GM03348 (cell line): Measurements from ENCODE around the gene RB1.
"Not testable (repeated sequence)": the region's sequence is repeated elsewhere in the genome, so short reads cannot be mapped to it uniquely, and the experiment has no call there.

Source experiments
- DNase-seq: peaks from one replicate; pipeline ENCODE4 v3.0.0; 2012; ENCODE audit warnings: low spot score

RB1 gene

DNA sequence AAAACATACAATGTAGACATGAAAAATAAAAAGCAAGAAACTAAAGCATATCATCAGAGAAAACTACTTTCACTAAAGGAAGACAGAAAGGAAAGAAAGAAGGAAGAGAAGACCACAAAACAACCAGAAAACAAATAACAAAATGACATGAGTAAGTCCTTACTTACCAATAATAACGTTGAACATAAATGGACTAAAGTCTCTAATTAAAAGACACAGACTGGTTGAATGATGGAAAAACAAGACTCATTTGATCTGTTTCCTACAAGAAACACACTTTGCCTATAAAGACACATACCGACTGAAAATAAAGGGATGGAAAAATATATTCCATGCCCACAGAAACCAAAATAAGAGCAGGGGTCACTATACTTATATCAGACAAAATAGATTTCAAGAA, 46.0 kb downstream of the RB1 start:
- no peak for DNase-seq

DNA sequence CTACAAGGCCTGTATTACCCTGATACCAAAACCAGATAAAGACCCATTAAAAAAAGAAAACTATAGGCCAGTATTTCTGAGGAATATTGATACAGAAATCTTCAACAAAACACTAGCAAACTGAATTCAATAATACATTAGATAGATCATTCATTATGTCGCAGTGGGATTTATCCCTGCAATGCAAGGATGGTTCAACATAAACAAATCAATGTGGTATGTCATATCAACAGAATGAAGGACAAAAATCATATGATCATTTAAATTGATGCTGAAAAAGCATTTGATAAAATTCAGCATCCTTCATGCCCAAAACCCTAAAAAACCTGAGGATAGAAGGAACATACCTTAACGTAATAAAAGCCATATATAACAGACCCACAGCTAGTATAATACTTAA, 50.0 kb downstream of the RB1 start:
- no peak for DNase-seq

DNA sequence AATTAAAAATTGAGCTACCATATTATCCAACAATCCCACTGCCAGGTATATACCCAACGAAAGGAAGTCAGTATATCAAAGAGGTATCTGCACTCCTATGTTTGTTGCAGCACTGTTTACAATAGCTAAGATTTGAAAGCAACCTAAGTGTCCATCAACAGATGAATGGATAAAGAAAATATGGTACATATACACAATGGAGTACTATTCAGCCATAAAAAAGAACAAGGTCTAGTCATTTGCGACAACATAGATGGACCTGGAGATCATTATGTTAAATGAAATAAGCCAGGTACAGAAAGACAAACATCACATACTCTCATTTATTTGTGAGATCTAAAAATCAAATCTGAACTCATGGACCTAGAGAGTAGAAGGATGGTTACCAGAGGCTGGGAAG, 52.0 kb downstream of the RB1 start:
- DNase-seq, result not testable (repeated sequence)

DNA sequence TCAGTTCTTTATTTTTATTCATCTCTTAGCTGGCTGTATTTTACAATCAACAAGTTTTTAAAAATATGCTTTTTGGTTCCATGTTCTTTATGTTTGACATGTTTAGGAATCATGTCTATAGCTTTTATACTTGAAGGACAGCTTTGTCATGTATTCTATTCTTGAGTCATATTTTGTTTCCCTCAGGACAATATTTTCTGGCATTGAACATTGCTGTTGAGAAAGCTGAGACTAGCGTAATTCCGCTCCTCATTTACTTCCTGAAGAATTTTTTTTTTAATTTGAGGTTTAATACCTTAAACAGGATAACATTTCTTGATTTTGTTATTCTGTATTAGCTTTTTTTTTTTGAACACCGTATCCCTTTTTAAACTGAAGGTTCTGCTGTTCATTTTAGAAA, 53.2 kb downstream of the RB1 start:
- no peak for DNase-seq

DNA sequence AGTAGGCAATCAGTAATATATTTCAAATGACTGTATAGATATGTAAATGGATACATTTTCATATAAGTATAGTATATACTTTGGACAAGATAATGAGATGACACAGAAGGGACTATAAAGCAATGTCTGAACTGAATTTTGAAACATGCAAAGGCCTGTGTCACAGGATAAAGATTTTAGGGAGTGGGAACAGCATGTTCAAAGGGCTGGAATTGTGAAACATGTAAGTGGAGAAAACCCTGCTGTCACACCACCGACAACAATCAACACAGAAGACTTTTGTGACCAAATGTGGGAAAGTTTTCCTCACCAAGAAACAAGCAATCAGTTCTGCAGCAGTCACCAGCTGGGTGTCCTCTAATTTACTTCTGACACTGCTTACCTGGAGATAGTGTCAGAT, 66.4 kb downstream of the RB1 start:
- DNase-seq, result no peak

DNA sequence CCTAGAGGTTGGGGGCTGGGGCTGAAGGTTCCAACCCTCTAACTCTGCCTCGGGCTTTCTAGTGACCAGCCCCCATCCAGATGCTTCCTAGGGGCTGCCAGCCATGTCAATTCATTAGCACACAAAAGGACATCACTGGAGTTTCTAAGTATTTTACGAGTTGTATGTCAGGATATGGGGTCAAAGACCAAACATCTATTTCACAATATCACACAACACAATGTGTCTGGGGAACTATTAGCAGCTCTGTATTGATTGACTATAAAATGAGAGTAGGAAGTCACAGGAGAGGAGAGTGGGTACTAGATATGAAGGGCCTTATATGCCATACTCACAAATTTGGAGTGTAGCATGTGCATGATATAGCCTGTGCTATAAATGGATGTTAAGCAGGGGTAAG, 67.3 kb downstream of the RB1 start:
- no peak for DNase-seq

DNA sequence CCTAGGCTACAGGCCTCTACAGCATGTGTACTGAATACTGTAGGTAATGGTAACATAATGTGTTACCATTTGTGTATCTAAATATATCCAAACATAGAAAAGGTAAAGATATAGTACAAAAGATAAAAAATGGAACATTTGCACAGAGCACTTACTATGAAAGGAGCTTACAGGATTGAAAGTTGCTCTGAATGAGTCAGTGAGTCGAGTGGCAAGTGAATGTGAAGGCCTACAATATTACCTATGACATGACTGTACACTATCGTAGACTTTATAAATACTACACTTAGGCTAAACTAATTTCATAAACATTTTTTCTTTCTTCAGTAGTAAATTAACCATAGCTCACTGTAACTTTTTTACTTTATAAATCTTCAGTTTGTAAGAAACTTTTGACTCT, 74.3 kb downstream of the RB1 start:
- DNase-seq, result no peak

DNA sequence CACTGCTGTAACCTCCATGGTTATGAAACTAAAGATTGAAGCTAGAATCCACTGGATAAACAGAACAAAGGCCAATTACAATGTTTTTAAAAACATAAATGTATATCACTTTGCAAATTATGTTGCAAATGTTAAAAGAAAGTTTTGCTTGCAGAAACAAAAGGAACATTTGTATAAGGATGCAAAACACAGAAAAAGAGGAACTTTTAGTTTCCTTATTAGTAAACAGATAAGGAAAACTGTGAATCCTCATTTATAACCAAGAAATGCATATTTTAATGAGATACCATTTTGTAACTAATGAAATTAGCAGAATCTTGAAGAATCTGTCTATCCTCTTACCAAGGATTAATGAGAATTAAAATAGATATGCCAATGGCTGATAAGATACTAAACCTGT, 77.0 kb downstream of the RB1 start:
- no peak for DNase-seq

DNA sequence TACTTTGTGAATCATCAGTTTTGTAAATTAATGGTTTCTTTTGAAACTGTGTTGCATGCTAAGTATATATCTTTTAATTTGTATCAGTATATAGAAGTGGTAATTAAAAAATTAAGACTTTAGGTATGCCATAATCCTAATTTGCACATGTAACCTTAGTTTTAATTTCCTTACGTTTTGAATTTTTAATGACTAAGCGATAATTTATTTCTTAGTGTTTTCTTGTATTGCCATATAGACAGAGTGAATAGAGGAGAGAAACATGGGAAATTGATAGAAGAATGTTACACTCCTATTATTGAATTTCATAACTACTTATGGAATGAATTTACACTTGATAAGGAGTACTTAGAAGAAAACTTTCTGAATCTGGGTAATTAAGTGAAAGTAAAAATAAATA, 79.8 kb downstream of the RB1 start:
- DNase-seq, result no peak

DNA sequence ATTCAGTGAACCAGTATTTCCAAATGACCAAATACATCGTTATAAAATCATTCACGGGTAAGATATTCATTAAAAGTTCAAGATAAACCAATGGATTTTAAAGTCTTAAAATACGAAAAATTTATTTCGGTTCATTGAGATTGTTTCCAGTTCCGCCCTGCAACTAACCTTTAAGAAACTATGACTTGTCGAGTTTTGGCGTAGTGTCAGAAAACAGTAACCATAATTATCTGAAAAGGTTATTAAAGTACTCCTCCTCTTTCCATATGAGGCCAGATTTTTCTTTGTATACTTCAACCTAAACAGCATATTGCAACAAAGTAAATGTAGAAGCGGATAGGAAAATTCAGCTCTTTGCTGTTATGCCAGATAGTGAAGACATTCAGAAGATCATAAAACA, 83.3 kb downstream of the RB1 start:
- no peak for DNase-seq

DNA sequence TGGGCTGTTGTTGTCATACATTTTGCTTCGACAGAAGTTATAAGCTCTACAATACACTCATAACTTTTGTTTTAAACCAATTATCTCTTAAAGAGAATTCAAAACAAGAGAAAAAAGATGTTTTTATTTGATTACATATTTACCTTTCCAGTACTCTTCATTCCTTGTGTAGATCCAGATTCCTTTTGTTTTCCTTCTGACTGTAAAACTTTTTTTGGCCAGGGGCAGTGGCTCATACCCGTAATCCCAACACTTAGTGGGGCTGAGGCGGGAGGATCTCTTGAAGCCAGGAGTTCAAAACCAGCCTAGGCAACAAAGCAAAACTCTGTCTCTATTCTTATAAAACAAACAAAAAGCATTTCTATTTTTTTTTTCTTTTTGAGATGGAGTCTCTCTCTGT, 87.7 kb downstream of the RB1 start:
- DNase-seq, result no peak

DNA sequence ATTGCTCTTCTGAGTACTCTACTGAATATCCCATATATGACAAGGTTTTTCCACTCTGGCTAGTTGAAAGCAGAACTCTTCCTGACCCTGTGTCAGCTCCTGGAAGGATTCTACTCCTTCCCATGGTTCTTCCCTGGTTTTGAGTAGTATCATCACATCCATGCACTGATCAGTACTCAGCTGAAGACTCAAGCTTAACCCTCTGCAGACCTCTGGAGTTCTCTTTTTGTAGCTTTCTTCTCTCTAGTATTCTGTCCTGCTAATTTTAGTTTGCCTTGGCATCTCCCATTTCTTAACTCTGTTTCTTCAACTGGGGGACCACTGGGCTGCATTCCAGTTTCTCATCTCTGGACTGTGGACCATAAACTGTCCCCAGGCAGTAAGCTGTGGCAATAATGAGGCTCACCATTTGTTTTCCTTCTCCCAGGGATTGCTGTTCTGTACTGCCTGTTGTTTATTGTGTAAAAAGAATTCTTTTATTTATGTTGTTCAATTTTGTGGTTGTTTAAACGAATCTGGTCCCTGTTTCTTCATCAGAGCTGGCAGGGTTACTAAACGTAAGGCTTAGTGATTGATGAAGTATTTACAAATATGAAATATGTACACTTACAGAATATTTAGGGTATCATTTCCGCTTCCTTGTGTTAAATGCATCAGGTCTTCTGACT, 89.6 kb downstream of the RB1 start:
- DNase-seq, result no peak

DNA sequence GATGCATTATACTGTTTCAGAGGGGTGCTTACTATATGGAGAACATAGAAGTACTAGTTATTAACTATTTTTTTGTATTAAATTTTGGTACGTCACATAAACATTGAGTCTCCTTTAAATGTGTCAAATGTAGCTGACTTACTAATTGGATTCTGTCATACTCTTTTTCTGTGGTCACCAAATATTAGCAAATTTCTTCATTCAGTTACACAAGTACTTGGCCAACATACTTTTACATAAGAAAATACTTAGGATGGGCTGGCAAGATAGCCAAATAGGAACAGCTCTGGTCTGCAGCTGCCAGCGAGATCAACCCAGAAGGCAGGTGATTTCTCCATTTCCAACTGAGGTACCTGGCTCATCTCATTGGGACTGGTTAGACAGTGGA, 90.1 kb downstream of the RB1 start:
- no peak for DNase-seq

DNA sequence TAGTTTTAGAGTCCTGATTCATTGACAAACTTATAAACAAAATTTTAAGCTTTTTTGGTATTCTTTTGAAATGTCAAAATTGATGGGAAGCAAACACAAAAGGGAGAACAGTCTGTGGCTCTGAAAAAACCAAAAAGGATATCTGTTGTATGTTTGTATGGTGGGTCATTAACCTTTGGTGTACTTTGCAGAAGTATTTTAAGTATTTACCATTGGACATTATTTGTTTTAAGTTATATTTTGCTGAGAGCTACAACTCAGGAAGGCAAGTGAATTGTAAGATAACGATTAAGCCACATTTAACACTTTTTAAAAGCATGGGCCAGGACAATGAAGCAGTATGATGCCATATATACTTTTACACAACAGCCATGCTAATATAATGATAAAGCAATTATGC, 94.2 kb downstream of the RB1 start:
- DNase-seq, result no peak

DNA sequence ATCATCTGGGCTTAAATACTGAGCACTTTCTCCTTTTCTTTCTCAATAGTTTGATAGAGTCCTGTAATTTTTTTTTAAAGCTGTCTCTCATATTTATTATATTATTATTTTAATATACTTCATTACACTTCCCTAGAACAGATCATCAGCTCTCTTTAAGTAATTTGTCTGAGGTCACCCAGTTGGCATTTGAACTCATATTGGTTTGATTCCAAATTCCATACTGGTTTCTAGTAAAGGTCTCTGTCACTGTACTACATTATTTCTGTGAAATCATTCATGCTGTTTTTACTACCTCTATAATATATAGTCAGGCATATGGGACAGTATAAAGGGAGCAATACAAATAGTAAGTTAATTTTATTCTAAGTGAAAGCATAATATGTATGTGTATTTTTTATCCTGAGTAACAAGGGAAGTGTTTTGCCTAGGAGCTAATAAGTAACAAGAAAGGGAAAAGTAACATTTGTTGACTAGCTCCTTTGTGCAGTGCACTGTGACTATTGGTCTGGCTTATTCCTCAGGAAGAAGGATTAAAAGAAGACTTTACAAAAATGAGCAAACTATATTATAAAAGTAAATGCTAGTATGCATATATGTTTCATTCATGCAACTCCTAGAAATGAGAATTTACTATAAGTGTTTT, 95.0 kb downstream of the RB1 start:
- no peak for DNase-seq

DNA sequence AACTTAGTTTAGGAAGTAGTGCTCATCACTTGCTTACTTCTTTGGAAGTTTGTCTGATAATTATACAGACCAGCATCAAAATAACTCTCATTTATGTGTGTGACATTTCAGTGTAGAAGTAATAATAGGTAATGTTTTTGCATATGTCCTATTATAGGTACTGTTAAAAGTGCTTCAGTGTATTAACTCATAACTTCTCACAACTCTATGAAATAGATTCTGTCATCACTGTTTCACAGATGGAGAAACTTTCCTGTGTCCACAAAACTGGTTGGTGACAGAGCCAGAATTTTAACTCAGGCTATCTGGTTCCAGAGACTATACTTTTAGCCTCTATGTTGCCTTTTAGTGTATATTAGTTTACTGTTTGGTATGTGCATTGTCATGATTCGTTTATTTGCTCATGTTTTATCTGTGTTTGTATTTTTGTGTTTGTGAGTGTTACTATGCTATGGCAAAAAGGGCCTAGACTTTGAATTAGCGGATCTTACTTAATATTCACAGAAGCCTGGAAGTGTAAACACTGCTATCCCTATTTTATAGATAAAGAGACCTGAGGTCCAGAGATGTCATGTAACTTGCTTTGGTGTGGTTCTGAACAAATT, 96.6 kb downstream of the RB1 start:
- DNase-seq, result no peak

DNA sequence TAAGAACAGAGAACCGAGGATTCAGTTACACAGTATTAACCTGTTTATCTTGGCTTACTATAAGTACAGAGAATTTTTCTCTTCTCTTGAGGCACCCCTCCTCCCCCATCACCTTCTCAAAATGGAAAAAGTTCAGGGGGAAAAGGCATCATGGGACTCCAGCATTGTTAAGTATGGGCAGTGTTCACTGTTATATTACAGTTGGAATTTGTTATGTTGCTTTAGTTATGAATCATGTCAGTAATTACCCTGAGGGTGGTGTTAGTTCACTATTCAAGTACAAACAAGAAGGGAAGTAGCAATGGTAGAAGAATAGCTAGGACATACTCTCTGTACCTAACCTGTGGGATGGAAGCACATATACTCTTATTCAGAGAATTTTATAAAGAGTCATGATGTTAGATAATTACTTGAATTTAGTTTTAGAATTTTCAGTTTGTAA, 97.3 kb downstream of the RB1 start:
- DNase-seq, result peak; percentile 50

DNA sequence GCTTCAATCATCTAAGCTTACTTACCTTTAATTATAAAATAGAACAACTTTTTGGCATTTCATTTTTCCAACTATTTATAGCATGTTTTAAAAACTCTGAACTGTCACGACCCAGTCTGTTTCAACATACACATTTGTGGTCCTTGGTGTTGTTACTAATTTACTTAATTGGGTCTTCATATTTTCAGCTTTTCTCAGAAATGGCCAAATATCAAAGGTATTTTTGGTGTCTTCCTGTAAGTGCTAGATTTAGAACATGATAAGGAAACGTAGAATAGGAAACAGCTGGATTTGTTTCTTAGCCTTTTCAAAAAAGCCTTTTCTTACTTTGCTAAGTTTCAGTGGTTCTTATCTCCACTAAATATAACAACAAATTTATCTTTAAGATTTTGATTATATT, 97.9 kb downstream of the RB1 start:
- DNase-seq, result peak; percentile 5

DNA sequence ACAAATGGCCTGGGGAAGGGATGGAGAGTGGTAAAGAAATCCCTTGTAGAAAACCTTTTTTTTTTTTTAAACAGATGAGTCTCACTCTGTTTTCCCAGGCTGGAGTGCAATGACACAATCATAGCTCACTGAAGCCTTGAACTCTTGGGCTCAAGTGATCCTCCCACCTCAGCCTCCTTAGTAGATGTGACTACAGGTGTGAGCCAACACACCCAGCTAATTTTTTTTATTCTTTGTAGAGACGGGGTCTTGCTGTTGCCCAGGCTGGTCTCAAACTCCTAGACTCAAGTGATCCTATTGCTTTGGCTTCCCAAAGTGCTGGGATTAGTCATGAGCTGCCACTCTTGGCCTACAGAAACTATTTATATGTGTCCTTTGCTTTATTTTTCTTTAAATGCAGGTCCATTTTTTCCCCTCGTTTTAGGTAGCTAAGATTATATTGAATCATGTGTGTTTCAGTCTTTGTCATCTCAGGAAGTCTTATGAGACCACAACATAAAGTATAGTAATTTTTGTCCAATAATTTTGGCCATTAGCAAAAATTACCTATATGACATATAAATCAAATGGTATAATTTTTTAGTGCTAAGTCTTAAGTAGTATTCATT, 98.9 kb downstream of the RB1 start:
- DNase-seq, result no peak

DNA sequence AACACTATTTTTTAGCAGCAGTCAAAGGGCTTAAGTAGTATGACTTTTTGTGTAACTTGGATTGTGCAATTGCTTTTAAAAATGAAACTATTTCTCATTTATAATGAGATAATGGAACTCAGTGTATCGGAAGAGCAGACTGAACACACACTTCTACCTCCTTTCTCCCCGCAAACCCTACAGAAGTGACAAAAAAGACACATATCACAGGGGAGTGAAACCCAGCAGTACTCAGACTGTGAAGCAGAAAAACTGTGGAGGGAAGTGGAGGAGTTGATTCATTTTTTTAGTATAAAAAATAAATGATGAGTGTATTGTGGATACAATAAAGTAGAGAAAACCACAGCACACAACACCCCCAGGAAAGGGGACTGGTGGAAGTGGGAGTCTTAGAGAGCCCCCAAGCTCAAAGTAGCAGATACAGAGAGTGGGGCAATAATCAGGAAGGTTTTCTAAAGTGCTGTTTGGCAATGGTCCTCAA, 99.6 kb downstream of the RB1 start:
- DNase-seq, result peak; percentile 14

DNA sequence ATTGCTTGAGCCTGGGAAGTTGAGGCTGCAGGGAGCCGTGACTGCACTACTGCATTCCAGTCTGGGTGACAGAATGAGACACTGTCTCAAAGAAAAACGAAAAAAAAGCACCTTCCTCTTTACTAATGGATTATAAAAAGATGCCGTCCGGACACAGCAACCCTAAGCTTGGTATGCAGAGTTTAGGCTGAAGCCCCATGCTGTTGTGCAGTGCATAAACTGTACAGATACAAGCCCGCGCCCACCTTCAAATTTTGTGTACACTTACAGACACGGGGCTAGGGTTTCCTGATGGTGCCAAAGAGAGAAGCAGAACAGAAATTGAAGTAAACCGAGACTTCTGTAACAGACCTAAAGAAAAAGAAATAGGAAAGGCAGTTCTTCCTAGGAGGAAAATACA, 100.4 kb downstream of the RB1 start:
- DNase-seq, result no peak

DNA sequence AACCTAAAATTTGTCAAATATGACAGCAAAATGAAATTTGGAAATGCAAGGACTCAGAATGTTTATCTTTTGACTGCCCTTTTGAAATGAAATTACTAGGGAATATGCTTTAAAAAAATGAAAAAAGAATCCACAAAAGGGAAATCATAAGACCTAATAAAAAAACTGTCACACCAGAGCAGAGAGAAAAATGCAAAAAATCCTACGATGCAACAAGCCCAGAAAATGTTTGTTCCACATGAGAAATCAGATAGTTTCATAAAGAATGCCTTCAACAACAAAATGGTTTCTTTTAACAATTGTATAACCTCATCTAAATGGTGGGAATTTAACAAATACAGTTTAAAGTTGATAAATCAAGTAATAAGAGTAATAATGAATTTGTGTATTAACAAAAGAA, 101.4 kb downstream of the RB1 start:
- peak; percentile 25 for DNase-seq

DNA sequence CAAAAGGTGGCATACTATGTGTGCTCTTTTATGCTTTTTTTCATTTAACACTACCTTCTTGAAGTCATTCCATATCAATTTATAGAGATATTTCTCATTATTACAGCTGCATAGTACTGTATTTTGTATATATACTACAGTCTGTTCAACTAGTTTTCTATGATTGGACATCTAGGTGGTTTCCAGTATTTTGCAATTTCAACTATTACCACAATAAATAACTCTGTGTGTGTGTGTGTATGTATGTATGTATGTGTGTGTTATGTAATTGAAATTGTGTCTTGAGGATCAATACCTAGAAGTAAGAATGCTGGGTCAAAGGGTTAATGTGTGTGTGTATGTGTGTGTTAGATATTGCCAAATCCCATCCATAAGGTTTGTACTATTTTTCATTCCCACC, 102.3 kb downstream of the RB1 start:
- no peak for DNase-seq
